Ovary (tissue), 3 donors: ENCODE results near the gene FOXD2.

Experiments
- EP300 ChIP-seq: sonication (generic); formaldehyde crosslinking; IDR thresholded peaks from one replicate; pipeline ENCODE4 v1.6.1; 2017; ENCODE audit warnings: antibody characterized with exemption
- POLR2A ChIP-seq: fragments of 450-650 bp; IDR thresholded peaks from one replicate; pipeline ENCODE4 v1.6.1; 2017; ENCODE audit warnings: antibody characterized with exemption, mild to moderate bottlenecking, moderate library complexity
- TF ChIP-seq, protein P1 (sequence below), 3 donors: fragments of 450-650 bp in 2 of 3; fragments of 200-600 bp in 1 of 3; IDR thresholded peaks; one replicate each; pipeline versions ENCODE4 v1.5.1 to v1.8.0; 2016 to 2022; ENCODE audit warnings: antibody characterized with exemption in 3 of 3, mild to moderate bottlenecking in 1 of 3
- donor health status: DM: no; HTN: no; CAD: no.

GRCh38 chr1:47431534-47431933 lies 6.3 kb upstream of the FOXD2 start:
- TF ChIP-seq, protein P1, sequence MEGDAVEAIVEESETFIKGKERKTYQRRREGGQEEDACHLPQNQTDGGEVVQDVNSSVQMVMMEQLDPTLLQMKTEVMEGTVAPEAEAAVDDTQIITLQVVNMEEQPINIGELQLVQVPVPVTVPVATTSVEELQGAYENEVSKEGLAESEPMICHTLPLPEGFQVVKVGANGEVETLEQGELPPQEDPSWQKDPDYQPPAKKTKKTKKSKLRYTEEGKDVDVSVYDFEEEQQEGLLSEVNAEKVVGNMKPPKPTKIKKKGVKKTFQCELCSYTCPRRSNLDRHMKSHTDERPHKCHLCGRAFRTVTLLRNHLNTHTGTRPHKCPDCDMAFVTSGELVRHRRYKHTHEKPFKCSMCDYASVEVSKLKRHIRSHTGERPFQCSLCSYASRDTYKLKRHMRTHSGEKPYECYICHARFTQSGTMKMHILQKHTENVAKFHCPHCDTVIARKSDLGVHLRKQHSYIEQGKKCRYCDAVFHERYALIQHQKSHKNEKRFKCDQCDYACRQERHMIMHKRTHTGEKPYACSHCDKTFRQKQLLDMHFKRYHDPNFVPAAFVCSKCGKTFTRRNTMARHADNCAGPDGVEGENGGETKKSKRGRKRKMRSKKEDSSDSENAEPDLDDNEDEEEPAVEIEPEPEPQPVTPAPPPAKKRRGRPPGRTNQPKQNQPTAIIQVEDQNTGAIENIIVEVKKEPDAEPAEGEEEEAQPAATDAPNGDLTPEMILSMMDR (IDR thresholded peaks at IDR 0.05) = no peak
- TF ChIP-seq EP300 (no peak), POLR2A (no peak)
